Measurements from ENCODE around the gene ZNF598.

The ZNF598 gene

GRCh38 chr16:2045965-2046892 is 36.6 kb upstream of the ZNF598 start:
- no peaks in the 10 kb centered on the region for H3K27me3 ChIP-seq (ENCODE audit: insufficient read depth, low read depth)
- H3K4me2 ChIP-seq = peak overlapping the region; percentile 78
- H2AFZ ChIP-seq (ENCODE audit: low read depth) = no peak overlapping the region
- peaks cover 4% of the 10 kb centered on the region; the same call in 1 of the 2 replicates for H3K36me3 ChIP-seq (ENCODE audit: insufficient read depth)
- no peaks in the 10 kb centered on the region for H4K20me1 ChIP-seq (ENCODE audit: insufficient read depth)
- H3K4me3 ChIP-seq (IDR thresholded peaks at IDR 0.05; ENCODE audit: insufficient read depth, low read depth, low read length) = no peak overlapping the region
- peak overlapping the region; percentile 61; the same call in 1 of the 2 replicates for H3K9ac ChIP-seq
- no peak overlapping the region for H3K27ac ChIP-seq
- H3K79me2 ChIP-seq (ENCODE audit: insufficient read depth, low read depth) = peaks cover 18% of the 10 kb centered on the region; the same call in 1 of the 2 replicates
- H3K4me1 ChIP-seq (ENCODE audit: low read depth, poor library complexity, severe bottlenecking) = peaks cover 35% of the 10 kb centered on the region
- TF ChIP-seq CTCF (conservative IDR thresholded peaks at IDR 0.05; ENCODE audit: low read depth, low read length) = no peak

GRCh38 chr16:2044541-2044940 is 34.9 kb upstream of the ZNF598 start:
- Histone ChIP-seq H3K36me3 (ENCODE audit: insufficient read depth) (no peaks in the 10 kb centered on the region), H4K20me1 (ENCODE audit: insufficient read depth) (no peaks in the 10 kb centered on the region), H3K4me3 (IDR thresholded peaks at IDR 0.05; ENCODE audit: insufficient read depth, low read depth, low read length) (no peak overlapping the region), H3K4me2 (no peak overlapping the region), H2AFZ (ENCODE audit: low read depth) (no peak overlapping the region), H3K79me2 (ENCODE audit: insufficient read depth, low read depth) (peaks cover 14% of the 10 kb centered on the region; the same call in 1 of the 2 replicates), H3K4me1 (ENCODE audit: low read depth, poor library complexity, severe bottlenecking) (peaks cover 35% of the 10 kb centered on the region), H3K9ac (no peak overlapping the region), H3K27ac (no peak overlapping the region), H3K27me3 (ENCODE audit: insufficient read depth, low read depth) (no peaks in the 10 kb centered on the region)
- no peak for TF ChIP-seq CTCF (conservative IDR thresholded peaks at IDR 0.05; ENCODE audit: low read depth, low read length)

GRCh38 chr16:2043667-2044451 is 34.2 kb upstream of the ZNF598 start:
- Histone ChIP-seq H2AFZ (ENCODE audit: low read depth) (no peak overlapping the region), H3K27me3 (ENCODE audit: insufficient read depth, low read depth) (no peaks in the 10 kb centered on the region), H3K9ac (no peak overlapping the region), H3K4me1 (ENCODE audit: low read depth, poor library complexity, severe bottlenecking) (peaks cover 29% of the 10 kb centered on the region), H3K27ac (no peak overlapping the region), H4K20me1 (ENCODE audit: insufficient read depth) (no peaks in the 10 kb centered on the region), H3K36me3 (ENCODE audit: insufficient read depth) (no peaks in the 10 kb centered on the region), H3K4me2 (no peak overlapping the region; the same call in 1 of the 2 replicates), H3K79me2 (ENCODE audit: insufficient read depth, low read depth) (peaks cover 7% of the 10 kb centered on the region; the same call in 1 of the 2 replicates), H3K4me3 (IDR thresholded peaks at IDR 0.05; ENCODE audit: insufficient read depth, low read depth, low read length) (no peak overlapping the region)
- TF ChIP-seq CTCF (conservative IDR thresholded peaks at IDR 0.05; ENCODE audit: low read depth, low read length) = no peak

GRCh38 chr16:2042986-2043666 is 33.5 kb upstream of the ZNF598 start:
- Histone ChIP-seq H3K79me2 (ENCODE audit: insufficient read depth, low read depth) (no peaks in the 10 kb centered on the region), H4K20me1 (ENCODE audit: insufficient read depth) (no peaks in the 10 kb centered on the region), H3K27me3 (ENCODE audit: insufficient read depth, low read depth) (no peaks in the 10 kb centered on the region), H3K4me2 (no peak overlapping the region), H3K4me3 (IDR thresholded peaks at IDR 0.05; ENCODE audit: insufficient read depth, low read depth, low read length) (no peak overlapping the region), H3K36me3 (ENCODE audit: insufficient read depth) (no peaks in the 10 kb centered on the region), H3K4me1 (ENCODE audit: low read depth, poor library complexity, severe bottlenecking) (peaks cover 27% of the 10 kb centered on the region), H2AFZ (ENCODE audit: low read depth) (no peak overlapping the region), H3K9ac (no peak overlapping the region), H3K27ac (no peak overlapping the region)
- TF ChIP-seq CTCF (conservative IDR thresholded peaks at IDR 0.05; ENCODE audit: low read depth, low read length) = no peak
